Transverse colon (tissue), 4 donors: ENCODE data around the gene TAMALIN. TPM values are rescaled to one million over a fixed set of nuclear protein-coding genes. Genes with fewer than 3 reads are reported as not detected.
A peak's percentile ranks its signal among the peaks of the same experiment; 100 is the strongest.

Source experiments
- DNase-seq: peaks from one replicate; pipeline ENCODE4 v3.0.0-alpha.2; 2019
- H3K27ac ChIP-seq, 4 donors: fragments of 200-600 bp; sonication (generic); 2 replicates each; pipeline ENCODE4 v1.5.1; 2016 to 2018; ENCODE audit warnings: inconsistent platforms in 4 of 4
- H3K27me3 ChIP-seq: fragments of 200-600 bp; sonication (generic); 2 replicates; pipeline ENCODE4 v1.5.1; 2017; ENCODE audit warnings: inconsistent platforms
- H3K36me3 ChIP-seq, 4 donors: fragments of 200-600 bp; sonication (generic); 2 replicates each; pipeline ENCODE4 v1.5.1; 2017 to 2019; ENCODE audit warnings: inconsistent platforms in 4 of 4
- H3K4me1 ChIP-seq, 4 donors: fragments of 200-600 bp; sonication (generic); 2 replicates each; pipeline ENCODE4 v1.5.1; 2017 to 2020; ENCODE audit warnings: inconsistent platforms in 4 of 4
- H3K4me3 ChIP-seq, 4 donors: fragments of 200-600 bp; sonication (generic); 1 replicate in 1 of 4; 2 replicates in 3 of 4; pipeline versions ENCODE4 v1.5.1 to v1.6.1; 2017 to 2019; ENCODE audit warnings: inconsistent platforms in 4 of 4
- H3K9me3 ChIP-seq, 2 donors: fragments of 200-600 bp; sonication (generic); 2 replicates each; pipeline ENCODE4 v1.5.1; 2017 to 2019; ENCODE audit warnings: inconsistent platforms in 2 of 2
- CTCF ChIP-seq, 5 experiments: fragments of 200-600 bp in 3 of 5; fragments of 450-650 bp in 2 of 5; sonication (generic) in 3 of 5; IDR thresholded peaks; 1 replicate in 2 of 5; 2 replicates in 3 of 5; pipeline ENCODE4 v1.5.1; 2016 to 2017; ENCODE audit warnings: antibody characterized with exemption in 5 of 5, inconsistent platforms in 3 of 5, mild to moderate bottlenecking in 2 of 5, moderate library complexity in 1 of 5
- EP300 ChIP-seq: sonication (generic); formaldehyde crosslinking; IDR thresholded peaks from one replicate; pipeline ENCODE4 v1.6.1; 2017; ENCODE audit warnings: antibody characterized with exemption, low read depth
- POLR2A ChIP-seq: fragments of 450-650 bp; IDR thresholded peaks from one replicate; pipeline ENCODE4 v1.6.1; 2016; ENCODE audit warnings: antibody characterized with exemption, mild to moderate bottlenecking, moderate library complexity
- POLR2AphosphoS5 ChIP-seq, 3 donors: sonication (generic); formaldehyde crosslinking; IDR thresholded peaks; one replicate each; pipeline ENCODE4 v1.6.1; 2016; ENCODE audit warnings: antibody characterized with exemption in 3 of 3
- WGBS, 2 donors: methylation state at CpG; one replicate each; pipeline ENCODE4 v1.1.5; 2018; ENCODE audit warnings: low coverage in 1 of 2; 5-methylcytosine and 5-hydroxymethylcytosine counted together
- in situ Hi-C, 4 donors: fragments of 200-750 bp; cut with MboI; loops; one replicate each; pipeline versions ENCODE4 v1.15.0 to v1.15.1; 2017; ENCODE audit warnings: low sequenced_read_pairs in 3 of 4, low pct_ligation_motif_present in 1 of 4, low pct_unique_long_range_greater_than_20kb in 1 of 4
- intact Hi-C: fragments of 100-400 bp; cut with DNase I; formaldehyde crosslinking; loops from one replicate; pipeline ENCODE4 v1.15.1; 2023; ENCODE audit warnings: low total_unique reads
- total RNA-seq, 4 donors: library from RNA; depleted of rRNA; stranded (reverse); fragments of >200 nt; gene quantifications; one replicate each; pipeline ENCODE4 v1.1.0, GENCODE V29; 2016

TAMALIN gene
- total RNA-seq, 4 donors from 2014 or later: 5.9 to 20.6 (median 9.7) TPM

- H3K36me3 ChIP-seq: peaks cover 0 to 4% (median 0%) of the 10 kb centered on the region in 4 donors
- H3K27ac ChIP-seq: peak overlapping the region in 3 of 4 donors; percentile 21 to 95 (median 51)
- intact Hi-C loops (no loop called here), in situ Hi-C loops (no loop called here)
- DNase-seq: peak; percentile 51
- 73 to 77% methylated on average over 9 to 25 of the region's 25 CpGs for WGBS, 2 donors
- H3K4me1 ChIP-seq: peaks cover 0 to 20% (median 6%) of the 10 kb centered on the region in 4 donors
- H3K27me3 ChIP-seq: no peaks in the 10 kb centered on the region
- TF ChIP-seq POLR2A (no peak), EP300 (no peak), CTCF (IDR thresholded peaks at IDR 0.05) (no peak), POLR2AphosphoS5 (IDR thresholded peaks at IDR 0.05) (peak; percentile 8 to 85 (median 67))
- no peak overlapping the region for H3K4me3 ChIP-seq
- no peaks in the 10 kb centered on the region for H3K9me3 ChIP-seq
Measured at GRCh38 chr12:52058631-52059361, 52.0 kb downstream of the TAMALIN start.

GRCh38 chr12:52059582-52060497, 53.1 kb downstream of the TAMALIN start:
- WGBS, 2 donors: 80% methylated on average over 1 to 10 of the region's 12 CpGs
- Histone ChIP-seq H3K9me3 (no peaks in the 10 kb centered on the region), H3K4me1 (peaks cover 0 to 18% (median 6%) of the 10 kb centered on the region in 4 donors), H3K4me3 (no peak overlapping the region), H3K27me3 (no peaks in the 10 kb centered on the region), H3K27ac (peak overlapping the region in 3 of 4 donors; percentile 21 to 95 (median 51)), H3K36me3 (peaks cover 0 to 4% (median 0%) of the 10 kb centered on the region in 4 donors)
- in situ Hi-C loops: no loop called here
- TF ChIP-seq CTCF (IDR thresholded peaks at IDR 0.05): no peak
- no peak for TF ChIP-seq POLR2A
- TF ChIP-seq EP300: no peak
- peak; percentile 6 to 70 (median 19) for TF ChIP-seq POLR2AphosphoS5 (IDR thresholded peaks at IDR 0.05)
- DNase-seq: peak; percentile 35
- intact Hi-C loops: no loop called here

GRCh38 chr12:52060498-52061177, 53.9 kb downstream of the TAMALIN start:
- DNase-seq: peak; percentile 22
- TF ChIP-seq CTCF (IDR thresholded peaks at IDR 0.05): no peak
- no peak for TF ChIP-seq POLR2A
- no peak for TF ChIP-seq POLR2AphosphoS5 (IDR thresholded peaks at IDR 0.05)
- TF ChIP-seq EP300: no peak

More at GRCh38 chr12:52060498-52061177, 53.9 kb downstream of the TAMALIN start:
- peaks cover 0 to 18% (median 6%) of the 10 kb centered on the region in 4 donors for H3K4me1 ChIP-seq
- intact Hi-C loops: no loop called here
- in situ Hi-C loops: no loop called here
- H3K27me3 ChIP-seq: no peaks in the 10 kb centered on the region
- H3K4me3 ChIP-seq: no peak overlapping the region
- peak overlapping the region in 2 of 4 donors; percentile 51 to 95 for H3K27ac ChIP-seq
- 81% methylated on average over 9 of the region's 14 CpGs; no CpG with 5 or more reads in 1 of the 2 donors for WGBS, 2 donors
- peaks cover 0 to 4% (median 0%) of the 10 kb centered on the region in 4 donors for H3K36me3 ChIP-seq
- H3K9me3 ChIP-seq: no peaks in the 10 kb centered on the region
